ENCODE data around the gene RNF130.

DNA sequence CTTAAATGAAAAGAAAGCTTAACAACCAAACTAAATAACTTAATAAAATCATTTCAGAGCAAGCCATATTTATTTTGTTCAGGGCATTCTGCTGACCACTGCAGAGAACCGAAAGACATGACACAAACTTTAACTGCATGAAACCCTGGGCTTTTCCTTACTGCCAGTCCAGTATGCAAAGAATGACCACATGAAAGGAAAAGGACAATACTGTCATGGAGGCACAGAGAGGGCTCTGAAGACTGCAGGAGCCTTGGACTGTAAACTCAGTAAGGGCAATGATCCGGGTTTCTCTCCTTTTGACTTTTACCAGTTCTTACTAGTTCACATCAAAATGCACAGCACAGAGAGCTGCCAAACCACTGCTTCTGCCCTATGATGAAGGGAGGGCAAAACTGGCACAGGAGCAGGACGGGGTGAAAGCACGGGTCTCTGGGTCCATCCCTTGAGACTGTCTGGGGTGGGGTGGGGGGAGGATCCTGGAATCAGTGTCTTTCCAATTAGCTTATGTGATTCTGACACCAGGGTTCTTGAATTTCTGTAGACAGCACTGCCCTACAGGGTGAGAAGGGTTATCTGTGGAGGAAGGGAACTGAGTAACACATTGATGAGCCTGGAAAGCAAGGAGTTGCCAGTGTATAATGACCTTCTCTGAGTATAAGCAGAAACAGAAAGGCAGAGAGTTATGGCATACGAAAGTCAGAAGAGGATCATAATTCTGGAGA, 44.7 kb downstream of the RNF130 start:
- no peak for TF ChIP-seq POLR2A (IDR thresholded peaks at IDR 0.05)
- TF ChIP-seq, protein P1, sequence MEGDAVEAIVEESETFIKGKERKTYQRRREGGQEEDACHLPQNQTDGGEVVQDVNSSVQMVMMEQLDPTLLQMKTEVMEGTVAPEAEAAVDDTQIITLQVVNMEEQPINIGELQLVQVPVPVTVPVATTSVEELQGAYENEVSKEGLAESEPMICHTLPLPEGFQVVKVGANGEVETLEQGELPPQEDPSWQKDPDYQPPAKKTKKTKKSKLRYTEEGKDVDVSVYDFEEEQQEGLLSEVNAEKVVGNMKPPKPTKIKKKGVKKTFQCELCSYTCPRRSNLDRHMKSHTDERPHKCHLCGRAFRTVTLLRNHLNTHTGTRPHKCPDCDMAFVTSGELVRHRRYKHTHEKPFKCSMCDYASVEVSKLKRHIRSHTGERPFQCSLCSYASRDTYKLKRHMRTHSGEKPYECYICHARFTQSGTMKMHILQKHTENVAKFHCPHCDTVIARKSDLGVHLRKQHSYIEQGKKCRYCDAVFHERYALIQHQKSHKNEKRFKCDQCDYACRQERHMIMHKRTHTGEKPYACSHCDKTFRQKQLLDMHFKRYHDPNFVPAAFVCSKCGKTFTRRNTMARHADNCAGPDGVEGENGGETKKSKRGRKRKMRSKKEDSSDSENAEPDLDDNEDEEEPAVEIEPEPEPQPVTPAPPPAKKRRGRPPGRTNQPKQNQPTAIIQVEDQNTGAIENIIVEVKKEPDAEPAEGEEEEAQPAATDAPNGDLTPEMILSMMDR (IDR thresholded peaks at IDR 0.05), result no peak
- TF ChIP-seq POLR2AphosphoS5 (IDR thresholded peaks at IDR 0.05; ENCODE audit: insufficient read depth in 1 of 2, low read depth in 1 of 2), result no peak

Measured in vagina (tissue), 2 donors.